ENCODE measurements around the gene PUM1.

- TF ChIP-seq TAF1 (conservative IDR thresholded peaks at IDR 0.05) = no peak
- TF ChIP-seq RAD21 (IDR thresholded peaks at IDR 0.05) = no peak
- no peak for TF ChIP-seq ZBTB33 (IDR thresholded peaks at IDR 0.05)
- TF ChIP-seq, protein P1, sequence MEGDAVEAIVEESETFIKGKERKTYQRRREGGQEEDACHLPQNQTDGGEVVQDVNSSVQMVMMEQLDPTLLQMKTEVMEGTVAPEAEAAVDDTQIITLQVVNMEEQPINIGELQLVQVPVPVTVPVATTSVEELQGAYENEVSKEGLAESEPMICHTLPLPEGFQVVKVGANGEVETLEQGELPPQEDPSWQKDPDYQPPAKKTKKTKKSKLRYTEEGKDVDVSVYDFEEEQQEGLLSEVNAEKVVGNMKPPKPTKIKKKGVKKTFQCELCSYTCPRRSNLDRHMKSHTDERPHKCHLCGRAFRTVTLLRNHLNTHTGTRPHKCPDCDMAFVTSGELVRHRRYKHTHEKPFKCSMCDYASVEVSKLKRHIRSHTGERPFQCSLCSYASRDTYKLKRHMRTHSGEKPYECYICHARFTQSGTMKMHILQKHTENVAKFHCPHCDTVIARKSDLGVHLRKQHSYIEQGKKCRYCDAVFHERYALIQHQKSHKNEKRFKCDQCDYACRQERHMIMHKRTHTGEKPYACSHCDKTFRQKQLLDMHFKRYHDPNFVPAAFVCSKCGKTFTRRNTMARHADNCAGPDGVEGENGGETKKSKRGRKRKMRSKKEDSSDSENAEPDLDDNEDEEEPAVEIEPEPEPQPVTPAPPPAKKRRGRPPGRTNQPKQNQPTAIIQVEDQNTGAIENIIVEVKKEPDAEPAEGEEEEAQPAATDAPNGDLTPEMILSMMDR (IDR thresholded peaks at IDR 0.05; ENCODE audit: low read depth, low read length, missing input control) = no peak
- TF ChIP-seq SP1 (IDR thresholded peaks at IDR 0.05) = no peak
- TF ChIP-seq, protein P2, sequence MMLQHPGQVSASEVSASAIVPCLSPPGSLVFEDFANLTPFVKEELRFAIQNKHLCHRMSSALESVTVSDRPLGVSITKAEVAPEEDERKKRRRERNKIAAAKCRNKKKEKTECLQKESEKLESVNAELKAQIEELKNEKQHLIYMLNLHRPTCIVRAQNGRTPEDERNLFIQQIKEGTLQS (IDR thresholded peaks at IDR 0.05) = no peak
- TF ChIP-seq, protein P3, sequence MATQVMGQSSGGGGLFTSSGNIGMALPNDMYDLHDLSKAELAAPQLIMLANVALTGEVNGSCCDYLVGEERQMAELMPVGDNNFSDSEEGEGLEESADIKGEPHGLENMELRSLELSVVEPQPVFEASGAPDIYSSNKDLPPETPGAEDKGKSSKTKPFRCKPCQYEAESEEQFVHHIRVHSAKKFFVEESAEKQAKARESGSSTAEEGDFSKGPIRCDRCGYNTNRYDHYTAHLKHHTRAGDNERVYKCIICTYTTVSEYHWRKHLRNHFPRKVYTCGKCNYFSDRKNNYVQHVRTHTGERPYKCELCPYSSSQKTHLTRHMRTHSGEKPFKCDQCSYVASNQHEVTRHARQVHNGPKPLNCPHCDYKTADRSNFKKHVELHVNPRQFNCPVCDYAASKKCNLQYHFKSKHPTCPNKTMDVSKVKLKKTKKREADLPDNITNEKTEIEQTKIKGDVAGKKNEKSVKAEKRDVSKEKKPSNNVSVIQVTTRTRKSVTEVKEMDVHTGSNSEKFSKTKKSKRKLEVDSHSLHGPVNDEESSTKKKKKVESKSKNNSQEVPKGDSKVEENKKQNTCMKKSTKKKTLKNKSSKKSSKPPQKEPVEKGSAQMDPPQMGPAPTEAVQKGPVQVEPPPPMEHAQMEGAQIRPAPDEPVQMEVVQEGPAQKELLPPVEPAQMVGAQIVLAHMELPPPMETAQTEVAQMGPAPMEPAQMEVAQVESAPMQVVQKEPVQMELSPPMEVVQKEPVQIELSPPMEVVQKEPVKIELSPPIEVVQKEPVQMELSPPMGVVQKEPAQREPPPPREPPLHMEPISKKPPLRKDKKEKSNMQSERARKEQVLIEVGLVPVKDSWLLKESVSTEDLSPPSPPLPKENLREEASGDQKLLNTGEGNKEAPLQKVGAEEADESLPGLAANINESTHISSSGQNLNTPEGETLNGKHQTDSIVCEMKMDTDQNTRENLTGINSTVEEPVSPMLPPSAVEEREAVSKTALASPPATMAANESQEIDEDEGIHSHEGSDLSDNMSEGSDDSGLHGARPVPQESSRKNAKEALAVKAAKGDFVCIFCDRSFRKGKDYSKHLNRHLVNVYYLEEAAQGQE (IDR thresholded peaks at IDR 0.05) = peak; percentile 77
- TF ChIP-seq JUND (IDR thresholded peaks at IDR 0.05) = no peak
- TF ChIP-seq GABPA (IDR thresholded peaks at IDR 0.05 in 1 of 2, conservative IDR thresholded peaks at IDR 0.05 in 1 of 2) = no peak
- TF ChIP-seq, protein P4, sequence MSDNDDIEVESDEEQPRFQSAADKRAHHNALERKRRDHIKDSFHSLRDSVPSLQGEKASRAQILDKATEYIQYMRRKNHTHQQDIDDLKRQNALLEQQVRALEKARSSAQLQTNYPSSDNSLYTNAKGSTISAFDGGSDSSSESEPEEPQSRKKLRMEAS (IDR thresholded peaks at IDR 0.05) = no peak
- no peak for TF ChIP-seq RXRA (IDR thresholded peaks at IDR 0.05)
These were observed 84.3 kb downstream of the PUM1 start for GRCh38 chr1:30981172-30981571.
